SJSA1 (cell line): ENCODE measurements around the gene ARL5A. TPM values are rescaled to one million over a fixed set of nuclear protein-coding genes. Genes with fewer than 3 reads are reported as not detected.
A peak's percentile ranks its signal among the peaks of the same experiment; 100 is the strongest.

Experiments
- DNase-seq, 2 experiments: peaks; one replicate each; pipeline ENCODE4 v3.0.0-alpha.2; 2015 to 2020; ENCODE audit warnings: low spot score in 2 of 2, low read depth in 1 of 2
- H3K27ac ChIP-seq: fragments of 250-450 bp; sonication (Bioruptor Pico); 2 replicates; pipeline ENCODE4 v1.5.1; 2020; ENCODE audit warnings: mild to moderate bottlenecking, moderate library complexity
- H3K27me3 ChIP-seq: fragments of 250-450 bp; sonication (Bioruptor Pico); replicated peaks from 2 replicates; pipeline ENCODE4 v1.5.1; 2020; ENCODE audit warnings: mild to moderate bottlenecking, moderate library complexity
- H3K36me3 ChIP-seq: fragments of 250-450 bp; sonication (Bioruptor Pico); 2 replicates; pipeline ENCODE4 v1.5.1; 2020; ENCODE audit warnings: mild to moderate bottlenecking
- H3K4me1 ChIP-seq: fragments of 250-450 bp; sonication (Bioruptor Pico); replicated peaks from 2 replicates; pipeline ENCODE4 v1.6.1; 2021; ENCODE audit warnings: mild to moderate bottlenecking
- H3K4me3 ChIP-seq: fragments of 250-450 bp; sonication (Bioruptor Pico); 2 replicates; pipeline ENCODE4 v1.5.1; 2020; ENCODE audit warnings: mild to moderate bottlenecking
- H3K9me3 ChIP-seq: fragments of 250-450 bp; sonication (Bioruptor Pico); replicated peaks from 2 replicates; pipeline ENCODE4 v1.5.1; 2020; ENCODE audit warnings: mild to moderate bottlenecking
- total RNA-seq: library from RNA; depleted of rRNA; stranded (reverse); fragments of >200 nt; shearing (Covaris generic); gene quantifications from 2 replicates; pipeline ENCODE4 v1.2.3, GENCODE V29; 2014

The ARL5A gene
- total RNA-seq, 1 experiment from 2014 or later = 68.9 TPM

- Histone ChIP-seq H3K27ac (no peak overlapping the region; the same call in 1 of the 2 replicates), H3K9me3 (no peaks in the 10 kb centered on the region)
- DNase-seq = no peak
Observed at GRCh38 chr2:151826737-151827157, 1.5 kb downstream of the ARL5A start.

DNA sequence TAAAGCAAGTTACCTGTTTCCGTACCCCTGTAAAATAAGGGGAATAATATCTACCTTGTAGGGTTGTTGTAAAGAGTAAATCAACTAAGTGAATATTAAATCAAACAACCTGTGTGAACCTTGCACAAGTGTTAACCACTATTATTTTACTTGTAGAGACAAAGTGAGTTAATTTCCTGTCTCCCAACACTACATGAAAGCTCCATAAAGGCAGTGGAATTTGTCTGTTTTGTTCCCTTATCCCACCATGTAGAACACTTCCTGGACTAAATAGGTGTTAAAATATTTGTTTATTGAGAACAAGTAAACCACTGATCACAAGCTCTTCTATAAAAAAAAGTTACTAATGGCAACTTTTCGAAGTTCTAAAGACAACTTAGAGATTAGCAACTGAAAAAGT lies 3.3 kb downstream of the ARL5A start:
- no peak overlapping the region for H3K27ac ChIP-seq
- peaks cover 7% of the 10 kb centered on the region for H3K36me3 ChIP-seq
- H3K4me1 ChIP-seq = peaks cover 10% of the 10 kb centered on the region
- DNase-seq = no peak
- no peak overlapping the region for H3K4me3 ChIP-seq
- no peaks in the 10 kb centered on the region for H3K9me3 ChIP-seq
- no peaks in the 10 kb centered on the region for H3K27me3 ChIP-seq

More at GRCh38 chr2:151826737-151827157, 1.5 kb downstream of the ARL5A start:
- Histone ChIP-seq H3K4me1 (peaks cover 10% of the 10 kb centered on the region), H3K27me3 (no peaks in the 10 kb centered on the region), H3K36me3 (peaks cover 7% of the 10 kb centered on the region), H3K4me3 (peak overlapping the region; percentile 83)

- Histone ChIP-seq H3K27ac (no peak overlapping the region), H3K4me3 (no peak overlapping the region), H3K27me3 (no peaks in the 10 kb centered on the region), H3K9me3 (no peaks in the 10 kb centered on the region), H3K36me3 (peaks cover 7% of the 10 kb centered on the region), H3K4me1 (peaks cover 7% of the 10 kb centered on the region)
- DNase-seq = no peak
Observed at GRCh38 chr2:151823651-151824050, 4.6 kb downstream of the ARL5A start.

- Histone ChIP-seq H3K27me3 (no peaks in the 10 kb centered on the region), H3K27ac (no peak overlapping the region), H3K4me1 (no peaks in the 10 kb centered on the region), H3K4me3 (no peak overlapping the region), H3K36me3 (peaks cover 4% of the 10 kb centered on the region; the same call in 1 of the 2 replicates), H3K9me3 (no peaks in the 10 kb centered on the region)
- no peak for DNase-seq
Observed at GRCh38 chr2:151819920-151820319, 8.3 kb downstream of the ARL5A start.

DNA sequence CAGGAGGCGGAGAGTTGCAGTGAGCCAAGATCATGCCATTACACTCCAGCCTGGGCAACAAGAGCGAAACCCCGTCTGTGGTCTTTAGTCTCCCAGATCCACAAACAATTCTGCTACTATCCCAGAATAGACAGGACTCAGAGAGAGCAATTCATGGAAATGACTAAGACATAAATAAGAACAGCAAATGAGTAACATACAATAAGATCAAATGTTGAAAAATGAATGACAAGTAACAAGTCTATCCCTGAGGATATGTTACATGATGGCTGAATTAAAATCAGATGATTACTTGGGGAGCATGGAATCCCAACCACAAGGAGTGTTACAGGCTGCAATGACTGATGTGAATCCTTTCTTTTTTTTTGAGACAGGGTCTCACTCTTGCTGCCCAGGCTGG lies 10.3 kb downstream of the ARL5A start:
- Histone ChIP-seq H3K27ac (no peak overlapping the region), H3K36me3 (peaks cover 7% of the 10 kb centered on the region; the same call in 1 of the 2 replicates), H3K27me3 (no peaks in the 10 kb centered on the region), H3K4me1 (no peaks in the 10 kb centered on the region), H3K4me3 (no peak overlapping the region), H3K9me3 (no peaks in the 10 kb centered on the region)
- no peak for DNase-seq

GRCh38 chr2:151816843-151817242 lies 11.4 kb downstream of the ARL5A start:
- no peak for DNase-seq
- peaks cover 15% of the 10 kb centered on the region; the same call in 1 of the 2 replicates for H3K36me3 ChIP-seq
- H3K9me3 ChIP-seq = no peaks in the 10 kb centered on the region
- no peaks in the 10 kb centered on the region for H3K4me1 ChIP-seq
- H3K4me3 ChIP-seq = no peak overlapping the region
- no peaks in the 10 kb centered on the region for H3K27me3 ChIP-seq
- H3K27ac ChIP-seq = no peak overlapping the region

DNA sequence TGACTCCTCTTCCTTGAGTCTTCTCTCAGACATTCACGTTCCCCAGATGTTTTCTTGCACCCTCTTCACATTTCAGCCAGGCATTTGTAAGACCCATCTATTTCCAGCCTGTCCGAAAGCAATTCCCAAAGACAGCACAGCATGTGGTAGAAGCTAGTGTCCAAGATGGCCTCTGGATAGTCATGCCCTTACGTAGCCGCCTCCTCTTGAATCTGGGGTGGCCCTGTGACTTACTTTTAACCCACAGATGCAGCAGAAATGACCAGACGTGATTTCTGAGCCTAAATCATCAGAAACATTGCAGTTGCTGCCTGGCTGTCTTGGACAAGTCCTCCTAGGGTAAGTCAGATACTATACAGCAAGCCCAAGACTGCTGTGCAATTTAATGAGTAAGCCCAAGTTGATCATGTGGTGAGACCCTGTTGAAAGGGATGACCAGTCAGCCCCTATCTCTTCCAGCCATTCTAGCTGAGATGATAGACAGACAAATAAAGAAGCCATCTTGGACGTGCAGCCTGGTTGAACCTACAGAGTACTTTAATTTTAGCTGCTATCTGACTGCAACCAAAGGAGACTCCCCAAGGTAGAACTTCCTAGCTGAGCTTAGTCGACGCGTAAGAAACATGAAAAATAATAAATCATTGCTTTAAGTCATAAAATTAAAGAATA lies 12.3 kb downstream of the ARL5A start:
- H3K27me3 ChIP-seq = no peaks in the 10 kb centered on the region
- no peak for DNase-seq
- peaks cover 19% of the 10 kb centered on the region for H3K36me3 ChIP-seq
- H3K27ac ChIP-seq = no peak overlapping the region
- no peak overlapping the region for H3K4me3 ChIP-seq
- H3K9me3 ChIP-seq = no peaks in the 10 kb centered on the region
- no peaks in the 10 kb centered on the region for H3K4me1 ChIP-seq

DNA sequence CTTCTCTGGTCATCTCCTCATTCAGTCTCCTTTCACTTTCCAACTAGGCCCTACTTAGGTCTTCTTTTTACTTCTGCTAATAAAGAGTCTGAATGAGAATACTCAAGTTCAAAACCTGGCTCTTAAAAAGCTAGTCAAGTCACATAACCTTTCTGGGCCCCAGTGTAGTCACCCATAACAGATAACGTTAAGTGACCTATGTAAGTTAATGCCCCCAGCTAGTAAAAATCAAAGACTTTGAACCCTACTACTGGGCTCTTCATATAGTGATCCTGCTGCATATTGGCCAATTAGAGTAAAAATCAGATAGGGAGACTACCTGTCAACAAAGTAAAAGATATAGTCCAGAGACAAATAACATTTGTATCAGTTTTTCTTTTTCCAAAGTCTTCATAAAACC lies 17.7 kb downstream of the ARL5A start:
- H3K27ac ChIP-seq = no peak overlapping the region
- H3K9me3 ChIP-seq = no peaks in the 10 kb centered on the region
- no peaks in the 10 kb centered on the region for H3K4me1 ChIP-seq
- no peak overlapping the region for H3K4me3 ChIP-seq
- H3K27me3 ChIP-seq = no peaks in the 10 kb centered on the region
- H3K36me3 ChIP-seq = peaks cover 43% of the 10 kb centered on the region
- no peak for DNase-seq

DNA sequence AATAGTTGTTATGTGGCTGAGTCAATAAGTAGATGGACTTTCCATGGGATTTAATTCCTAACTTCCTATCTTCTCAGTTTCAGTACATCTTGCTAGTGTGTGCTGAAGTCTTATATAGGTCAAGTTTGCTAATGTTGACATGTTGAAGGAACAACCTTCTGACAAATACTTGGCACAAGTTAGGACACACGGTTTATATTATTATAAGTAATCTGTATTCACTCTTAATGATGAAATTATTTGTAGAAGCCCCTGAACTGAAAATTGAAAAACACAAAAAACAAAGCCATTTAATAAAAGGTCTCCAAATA lies 19.2 kb downstream of the ARL5A start:
- no peak for DNase-seq
- Histone ChIP-seq H3K4me3 (no peak overlapping the region), H3K9me3 (no peaks in the 10 kb centered on the region), H3K4me1 (no peaks in the 10 kb centered on the region), H3K27me3 (no peaks in the 10 kb centered on the region), H3K27ac (no peak overlapping the region), H3K36me3 (peaks cover 48% of the 10 kb centered on the region)

GRCh38 chr2:151808258-151809072 lies 19.8 kb downstream of the ARL5A start:
- DNase-seq = no peak
- Histone ChIP-seq H3K36me3 (peaks cover 48% of the 10 kb centered on the region), H3K27me3 (no peaks in the 10 kb centered on the region), H3K27ac (no peak overlapping the region), H3K4me1 (no peaks in the 10 kb centered on the region), H3K4me3 (no peak overlapping the region), H3K9me3 (no peaks in the 10 kb centered on the region)

DNA sequence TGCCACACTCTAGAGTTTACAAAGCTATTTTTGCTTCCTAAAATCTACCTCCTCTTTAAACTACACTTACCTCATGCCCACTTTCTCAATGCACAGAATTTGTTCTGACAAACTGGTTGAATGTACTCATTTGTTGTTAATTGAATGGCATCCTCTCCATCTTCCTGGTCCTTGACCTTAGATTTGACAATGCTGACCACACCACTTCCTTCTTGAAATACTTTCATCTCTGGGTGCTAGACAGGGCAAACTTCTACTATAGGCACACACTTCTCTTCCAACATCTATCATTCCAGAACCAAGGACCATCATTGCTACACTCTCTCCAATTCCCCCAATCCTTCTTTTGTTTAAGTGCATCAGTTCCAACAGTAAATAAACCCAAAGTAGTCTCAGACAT lies 22.3 kb downstream of the ARL5A start:
- H3K27me3 ChIP-seq = no peaks in the 10 kb centered on the region
- H3K36me3 ChIP-seq = peaks cover 45% of the 10 kb centered on the region
- H3K9me3 ChIP-seq = no peaks in the 10 kb centered on the region
- no peaks in the 10 kb centered on the region for H3K4me1 ChIP-seq
- no peak for DNase-seq
- H3K4me3 ChIP-seq = no peak overlapping the region
- no peak overlapping the region for H3K27ac ChIP-seq

DNA sequence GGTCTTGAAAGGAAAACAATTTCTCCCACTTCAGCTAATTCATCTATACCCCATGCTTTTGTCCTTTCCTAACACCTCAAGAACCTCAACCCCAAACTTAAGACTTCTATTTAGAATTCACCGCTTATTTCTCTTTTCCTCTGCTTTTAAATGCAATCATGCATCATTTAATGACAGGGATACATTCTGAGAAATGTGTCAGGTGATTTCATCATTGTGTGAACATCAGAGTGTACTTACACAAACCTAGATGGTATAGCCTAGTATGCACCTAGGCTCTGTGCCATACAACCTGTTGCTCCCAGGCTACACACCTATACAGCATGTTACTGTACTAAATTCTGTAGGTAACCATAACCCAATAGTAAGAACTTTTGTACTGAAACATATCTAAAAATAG lies 22.9 kb downstream of the ARL5A start:
- Histone ChIP-seq H3K4me1 (no peaks in the 10 kb centered on the region), H3K36me3 (peaks cover 38% of the 10 kb centered on the region), H3K27me3 (no peaks in the 10 kb centered on the region), H3K9me3 (no peaks in the 10 kb centered on the region), H3K27ac (no peak overlapping the region), H3K4me3 (no peak overlapping the region)
- no peak for DNase-seq

DNA sequence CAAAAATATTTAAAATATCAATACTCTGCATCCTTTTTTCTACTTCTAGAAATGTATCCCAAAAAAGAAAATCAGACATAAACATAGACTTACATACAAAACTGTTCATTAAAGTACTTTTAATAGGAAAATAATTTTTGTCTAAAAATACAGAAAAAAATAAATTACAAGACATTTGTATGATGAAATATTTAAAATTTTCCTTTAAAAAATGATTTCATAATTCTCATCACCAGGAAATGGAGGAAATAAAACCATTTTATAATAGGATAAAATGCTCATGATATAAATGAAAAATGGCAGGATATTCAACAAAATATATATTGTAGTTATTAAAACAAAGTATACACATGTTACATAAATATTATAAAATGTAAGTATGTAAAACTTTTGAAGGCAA lies 24.4 kb downstream of the ARL5A start:
- no peak for DNase-seq
- Histone ChIP-seq H3K4me1 (no peaks in the 10 kb centered on the region), H3K27me3 (no peaks in the 10 kb centered on the region), H3K4me3 (no peak overlapping the region), H3K27ac (no peak overlapping the region), H3K9me3 (no peaks in the 10 kb centered on the region), H3K36me3 (peaks cover 35% of the 10 kb centered on the region)

DNA sequence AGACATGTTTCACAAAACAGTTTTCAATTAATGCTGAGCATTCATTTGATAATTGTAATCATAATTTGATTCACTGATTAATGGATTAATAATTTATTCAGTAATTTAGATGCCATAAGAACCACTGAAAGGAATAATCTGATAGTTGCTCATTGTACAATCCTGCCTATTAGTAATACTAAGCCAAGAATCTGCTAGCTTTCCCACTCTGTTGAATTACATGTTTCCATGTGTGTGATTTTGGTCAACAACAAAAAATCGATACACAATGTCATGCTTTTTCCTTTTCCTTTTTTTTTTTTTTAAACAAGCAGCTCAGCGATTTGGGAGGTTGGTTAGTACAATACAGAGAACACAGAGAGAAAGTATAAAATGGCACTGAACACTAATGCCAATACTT lies 25.9 kb downstream of the ARL5A start:
- no peaks in the 10 kb centered on the region for H3K27me3 ChIP-seq
- no peak overlapping the region for H3K4me3 ChIP-seq
- H3K27ac ChIP-seq = no peak overlapping the region
- DNase-seq = no peak
- H3K36me3 ChIP-seq = peaks cover 33% of the 10 kb centered on the region
- H3K4me1 ChIP-seq = no peaks in the 10 kb centered on the region
- H3K9me3 ChIP-seq = no peaks in the 10 kb centered on the region
